SK-N-SH (cell line): ENCODE data around the gene ZNF664. TPM values are rescaled to one million over a fixed set of nuclear protein-coding genes. Genes with fewer than 3 reads are reported as not detected.

Experiments used
- CTCF ChIA-PET: fragments of 300-600, 350-600 bp; formaldehyde crosslinking; extraction: SDS; loops from one replicate; lab custom pipeline; 2021; lab: Yijun Ruan, JAX
- POLR2A ChIA-PET: fragments of 350-600 bp; sonication (Branson Sonifier 250); formaldehyde crosslinking; extraction: SDS; loops from one replicate; lab custom pipeline; 2020; ENCODE audit warnings: antibody characterized with exemption, inconsistent platforms; lab: Yijun Ruan, JAX
- DNase-seq: peaks from one replicate; pipeline ENCODE4 v3.0.0; 2012
- H2AFZ ChIP-seq: fragments of 200-600 bp; sonication (generic); 2 replicates; pipeline ENCODE4 v1.8.1; 2016; ENCODE audit warnings: antibody characterized with exemption, mild to moderate bottlenecking, low read depth
- H3F3A ChIP-seq: fragments of 200-600 bp; sonication (generic); replicated peaks from 2 replicates; pipeline ENCODE3; 2016; ENCODE audit warnings: antibody characterized with exemption, mild to moderate bottlenecking; ENCODE audit not compliant: insufficient read depth
- H3K27ac ChIP-seq, 2 experiments: fragments of 200-500 bp in 1 of 2; fragments of 200-600 bp in 1 of 2; sonication (Bioruptor generic) in 1 of 2; sonication (generic), shearing (Covaris generic) in 1 of 2; 2 replicates each; pipeline versions ENCODE4 v1.5.1 to v1.6.1; 2014 to 2016; ENCODE audit warnings: low read depth in 2 of 2, inconsistent platforms in 1 of 2, low read length in 1 of 2, mild to moderate bottlenecking in 1 of 2, mixed read lengths in 1 of 2
- H3K27me3 ChIP-seq: fragments of 200-600 bp; sonication (generic), shearing (Covaris generic); 2 replicates; pipeline ENCODE4 v1.6.1; 2016; ENCODE audit warnings: mixed run types; ENCODE audit not compliant: insufficient read depth
- H3K36me3 ChIP-seq, 2 experiments: fragments of 200-500 bp in 1 of 2; fragments of 200-600 bp in 1 of 2; sonication (Bioruptor generic) in 1 of 2; sonication (generic) in 1 of 2; replicated peaks in 1 of 2; 2 replicates each; pipeline versions ENCODE3 to v1.5.1; 2014 to 2016; ENCODE audit warnings: low read length in 1 of 2, mild to moderate bottlenecking in 1 of 2; ENCODE audit not compliant: insufficient read depth in 2 of 2, control insufficient read depth in 1 of 2
- H3K4me1 ChIP-seq, 2 experiments: fragments of 200-500 bp in 1 of 2; fragments of 200-600 bp in 1 of 2; sonication (Bioruptor generic) in 1 of 2; sonication (generic), shearing (Covaris generic) in 1 of 2; 2 replicates each; pipeline versions ENCODE4 v1.5.1 to v1.6.1; 2014 to 2016; ENCODE audit warnings: low read depth in 1 of 2, low read length in 1 of 2, mixed run types in 1 of 2; ENCODE audit not compliant: insufficient read depth in 2 of 2, control insufficient read depth in 1 of 2
- H3K4me2 ChIP-seq: fragments of 200-600 bp; sonication (generic), shearing (Covaris generic); 2 replicates; pipeline ENCODE4 v1.6.1; 2017; ENCODE audit warnings: mixed run types
- H3K4me3 ChIP-seq, 2 experiments: fragments of 200-500 bp in 1 of 2; fragments of 200-600 bp in 1 of 2; sonication (Bioruptor generic) in 1 of 2; sonication (generic), shearing (Covaris generic) in 1 of 2; 2 replicates each; pipeline versions ENCODE4 v1.5.1 to v1.8.1; 2014 to 2016; ENCODE audit warnings: low read depth in 2 of 2, inconsistent platforms in 1 of 2, low read length in 1 of 2, mild to moderate bottlenecking in 1 of 2, mixed read lengths in 1 of 2, moderate library complexity in 1 of 2
- H3K79me2 ChIP-seq: fragments of 200-600 bp; sonication (generic); 2 replicates; pipeline ENCODE4 v1.8.1; 2017; ENCODE audit warnings: mild to moderate bottlenecking; ENCODE audit not compliant: insufficient read depth
- H3K9ac ChIP-seq: fragments of 200-600 bp; sonication (generic); 2 replicates; pipeline ENCODE4 v1.6.1; 2017; ENCODE audit warnings: mixed run types
- H3K9me2 ChIP-seq: fragments of 200-600 bp; sonication (generic); 2 replicates; pipeline ENCODE4 v1.6.1; 2017; ENCODE audit warnings: mixed run types
- H3K9me3 ChIP-seq: fragments of 200-600 bp; sonication (generic); 2 replicates; pipeline ENCODE4 v1.6.1; 2017; ENCODE audit warnings: mixed run types, mild to moderate bottlenecking, moderate library complexity
- H4K20me1 ChIP-seq: fragments of 200-600 bp; sonication (generic); 2 replicates; pipeline ENCODE4 v1.6.1; 2017; ENCODE audit warnings: mild to moderate bottlenecking, mixed run types; ENCODE audit not compliant: insufficient read depth
- CTCF ChIP-seq: fragments of 200-600 bp; sonication (generic); IDR thresholded peaks from 2 replicates; pipeline ENCODE4 v1.6.1; 2017; ENCODE audit warnings: antibody characterized with exemption, mild to moderate bottlenecking, moderate library complexity
- EP300 ChIP-seq, 2 experiments: IDR thresholded peaks; 2 replicates each; pipeline versions ENCODE4 v1.4.0 to v1.6.1; 2012; ENCODE audit warnings: borderline replicate concordance in 1 of 2, low read depth in 1 of 2, low read length in 1 of 2
- EZH2phosphoT487 ChIP-seq: fragments of 200-600 bp; sonication (generic); IDR thresholded peaks from 2 replicates; pipeline ENCODE4 v1.6.1; 2017; ENCODE audit warnings: low read depth, mixed run types, mild to moderate bottlenecking, antibody characterized with exemption, moderate library complexity, borderline replicate concordance
- FOSL2 ChIP-seq: IDR thresholded peaks from 2 replicates; pipeline ENCODE4 v1.4.0; 2012; ENCODE audit warnings: low read depth, mild to moderate bottlenecking, moderate library complexity, borderline replicate concordance
- FOXM1 ChIP-seq: IDR thresholded peaks from 2 replicates; pipeline ENCODE4 v1.4.0; 2012; ENCODE audit warnings: low read depth, mild to moderate bottlenecking
- GABPA ChIP-seq: IDR thresholded peaks from 2 replicates; pipeline ENCODE4 v1.4.0; 2012; ENCODE audit warnings: low read depth, mild to moderate bottlenecking
- JUND ChIP-seq: IDR thresholded peaks from 2 replicates; pipeline ENCODE4 v1.4.0; 2012
- MAX ChIP-seq: IDR thresholded peaks from 2 replicates; pipeline ENCODE4 v1.4.0; 2012; ENCODE audit warnings: low read depth
- MEF2A ChIP-seq: IDR thresholded peaks from 2 replicates; pipeline ENCODE4 v1.4.0; 2012; ENCODE audit warnings: low read depth, borderline replicate concordance
- MXI1 ChIP-seq: IDR thresholded peaks from 2 replicates; pipeline ENCODE4 v1.6.1; 2012; ENCODE audit warnings: mild to moderate bottlenecking, low read depth, low read length, improper control_type of control experiment
- TEAD4 ChIP-seq: IDR thresholded peaks from 2 replicates; pipeline ENCODE4 v1.4.0; 2012; ENCODE audit warnings: mild to moderate bottlenecking, borderline replicate concordance; ENCODE audit not compliant: insufficient read depth
- WGBS: methylation state at CpG from one replicate; pipeline ENCODE4 v1.1.6; 2017; ENCODE audit warnings: low lambda C conversion rate; 5-methylcytosine and 5-hydroxymethylcytosine counted together
- polyA plus RNA-seq, 3 experiments: library from polyadenylated mRNA; depleted of rRNA; stranded (reverse); fragments of >200 nt; gene quantifications; 2 replicates each; pipeline ENCODE4 v1.2.3, GENCODE V29; 2012
- TF ChIP-seq, protein P1 (sequence below): fragments of 150-350 bp; IDR thresholded peaks from 2 replicates; pipeline ENCODE4 v1.6.1; 2017; ENCODE audit warnings: antibody characterized with exemption, low read length, low read depth, borderline replicate concordance

The ZNF664 gene
- polyA plus RNA-seq, 1 of the 3 experiments (the other 2 are of a cell fraction), result 34.9 TPM

DNA sequence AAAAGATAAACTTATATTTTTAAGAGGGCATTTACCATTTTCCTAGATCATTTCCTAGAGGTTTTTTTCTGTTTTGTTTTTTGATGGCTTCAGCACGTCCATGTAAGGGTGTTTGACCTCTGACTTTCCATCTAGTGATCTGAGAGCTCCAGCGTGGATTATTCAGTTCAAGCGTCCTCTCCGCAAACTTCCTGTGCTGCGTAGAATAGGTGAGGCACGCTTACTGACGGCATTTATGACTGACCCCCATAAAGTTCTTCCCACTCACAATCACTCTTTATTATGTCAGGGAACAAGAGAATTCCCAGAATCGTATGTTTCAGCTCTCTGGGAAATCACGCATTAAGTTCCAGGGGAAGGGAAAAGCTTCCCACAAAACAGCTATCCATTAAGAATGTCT is 16.8 kb upstream of the ZNF664 start (continued):
- TF ChIP-seq EZH2phosphoT487 (no peak), TEAD4 (no peak), EP300 (IDR thresholded peaks at IDR 0.05; ENCODE audit: borderline replicate concordance in 1 of 2, low read depth in 1 of 2, low read length in 1 of 2) (no peak), MEF2A (no peak)
- TF ChIP-seq, protein P1, sequence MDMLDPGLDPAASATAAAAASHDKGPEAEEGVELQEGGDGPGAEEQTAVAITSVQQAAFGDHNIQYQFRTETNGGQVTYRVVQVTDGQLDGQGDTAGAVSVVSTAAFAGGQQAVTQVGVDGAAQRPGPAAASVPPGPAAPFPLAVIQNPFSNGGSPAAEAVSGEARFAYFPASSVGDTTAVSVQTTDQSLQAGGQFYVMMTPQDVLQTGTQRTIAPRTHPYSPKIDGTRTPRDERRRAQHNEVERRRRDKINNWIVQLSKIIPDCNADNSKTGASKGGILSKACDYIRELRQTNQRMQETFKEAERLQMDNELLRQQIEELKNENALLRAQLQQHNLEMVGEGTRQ, result no peak

DNA sequence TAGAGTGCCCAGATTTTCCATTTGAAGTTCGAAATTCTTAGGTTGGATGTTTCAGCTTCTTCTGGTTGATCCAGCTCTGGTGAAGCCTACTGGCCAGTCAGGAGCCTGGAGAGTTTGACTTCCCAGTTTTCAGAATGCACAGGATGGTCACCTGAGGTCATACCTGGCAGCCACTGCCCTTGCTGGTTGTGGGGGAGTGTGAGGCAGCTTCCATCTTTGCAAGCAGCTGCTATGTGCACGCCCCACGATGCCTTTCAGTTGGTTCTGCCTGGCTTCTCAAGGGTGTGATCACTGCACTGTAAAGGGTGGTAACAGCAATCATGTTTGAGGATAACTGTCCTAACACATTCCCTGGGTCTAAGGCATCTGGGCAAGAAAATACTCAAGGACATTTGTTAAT is 15.8 kb upstream of the ZNF664 start:
- Histone ChIP-seq H2AFZ (no peak overlapping the region), H3K9me2 (no peaks in the 10 kb centered on the region), H3K27ac (no peak overlapping the region), H3K27me3 (no peaks in the 10 kb centered on the region), H3K79me2 (peaks cover 19% of the 10 kb centered on the region), H3K4me1 (peaks cover 0 to 9% of the 10 kb centered on the region in 2 experiments; a peak in 2 of 4 replicates), H3K4me3 (no peak overlapping the region), H4K20me1 (peaks cover 4% of the 10 kb centered on the region; the same call in 1 of the 2 replicates), H3K9me3 (no peaks in the 10 kb centered on the region), H3K36me3 (peaks cover 0 to 3% of the 10 kb centered on the region in 2 experiments), H3K4me2 (no peak overlapping the region), H3K9ac (no peak overlapping the region), H3F3A (no peaks in the 10 kb centered on the region)
- 96% methylated on average over 3 of the region's 3 CpGs for WGBS
- ChIA-PET CTCF (interaction anchor here (2.2 kb wide), 1 partner anchor 52 kb away, joined by 6 read pairs; no protein-coding TSS in a partner anchor), POLR2A (no interaction called here)
- TF ChIP-seq, protein P1, result no peak
- TF ChIP-seq MAX (no peak), CTCF (no peak), JUND (no peak)
- DNase-seq, result no peak

DNA sequence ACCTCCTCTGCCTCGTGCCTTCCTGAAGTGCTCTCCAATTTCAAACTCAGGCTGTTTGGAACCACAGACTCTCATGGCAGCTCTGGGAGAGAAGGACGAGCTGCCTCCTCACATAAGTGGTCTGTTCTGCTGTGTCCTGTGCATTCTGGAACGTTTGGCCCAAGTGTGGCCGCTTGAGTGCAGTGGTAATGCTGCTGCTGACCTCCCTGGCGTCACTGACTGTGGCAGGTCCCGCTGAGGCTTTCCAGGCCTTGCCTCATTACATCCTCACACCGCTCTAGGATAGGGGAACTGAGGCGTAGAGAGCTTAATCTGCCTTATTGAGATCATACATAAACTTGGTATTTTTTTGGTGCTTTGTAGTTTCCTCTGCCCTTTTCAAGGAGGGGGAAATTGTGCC is 14.6 kb upstream of the ZNF664 start:
- H4K20me1 ChIP-seq, result peaks cover 4% of the 10 kb centered on the region; the same call in 1 of the 2 replicates
- ChIA-PET POLR2A (no interaction called here), CTCF (interaction anchor here (1.1 to 1.3 kb wide), 3 partner anchors 13 to 53 kb away, joined by 3 read pairs; no protein-coding TSS in a partner anchor)
- H3K4me2 ChIP-seq, result no peak overlapping the region
- H2AFZ ChIP-seq, result no peak overlapping the region
- H3K9me2 ChIP-seq, result no peaks in the 10 kb centered on the region
- no peaks in the 10 kb centered on the region for H3K9me3 ChIP-seq
- peaks cover 29% of the 10 kb centered on the region for H3K79me2 ChIP-seq
- TF ChIP-seq GABPA, result no peak
- TF ChIP-seq FOSL2, result no peak
- TF ChIP-seq, protein P1, result no peak
- no peak for TF ChIP-seq MXI1
- no peak for TF ChIP-seq TEAD4
- no peak for TF ChIP-seq FOXM1
- no peaks in the 10 kb centered on the region for H3K27me3 ChIP-seq
- no peak overlapping the region for H3K27ac ChIP-seq
- H3K36me3 ChIP-seq, result peaks cover 0 to 3% of the 10 kb centered on the region in 2 experiments
- no peak overlapping the region for H3K4me3 ChIP-seq
- no peak overlapping the region for H3K9ac ChIP-seq
- no peak for DNase-seq
- no peaks in the 10 kb centered on the region for H3F3A ChIP-seq
- WGBS, result 99% methylated on average over 6 of the region's 8 CpGs
- peaks cover 0 to 19% of the 10 kb centered on the region in 2 experiments; a peak in 2 of 4 replicates for H3K4me1 ChIP-seq
